GM21515 (cell line): ENCODE measurements around the gene PTPRH.

Experiments used
- ATAC-seq: cut with Tn5 transposase; IDR thresholded peaks from one replicate; pipeline ENCODE4 v1.9.1; 2021; ENCODE audit not compliant: unreplicated experiment

PTPRH gene

DNA sequence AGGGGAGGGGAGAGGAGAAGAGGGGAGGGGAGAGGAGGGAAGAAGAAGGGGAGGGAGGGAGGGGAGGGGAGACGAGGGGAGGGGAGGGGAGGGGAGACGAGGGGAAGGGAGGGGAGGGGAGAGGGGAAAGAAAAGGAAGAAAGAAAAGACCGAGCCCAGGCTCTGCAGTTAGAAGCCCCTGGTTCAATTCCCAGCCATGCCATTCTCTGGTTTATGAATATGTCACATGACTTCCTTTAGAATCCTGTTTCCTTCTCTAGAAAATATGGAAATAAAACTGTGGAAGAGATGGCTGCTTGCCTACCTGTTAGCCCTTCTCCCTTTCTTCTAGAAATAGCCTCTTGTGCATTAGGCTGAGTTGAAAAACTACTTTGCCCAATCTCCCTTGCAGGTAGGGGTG is 74.6 kb downstream of the PTPRH start:
- ATAC-seq: no peak

DNA sequence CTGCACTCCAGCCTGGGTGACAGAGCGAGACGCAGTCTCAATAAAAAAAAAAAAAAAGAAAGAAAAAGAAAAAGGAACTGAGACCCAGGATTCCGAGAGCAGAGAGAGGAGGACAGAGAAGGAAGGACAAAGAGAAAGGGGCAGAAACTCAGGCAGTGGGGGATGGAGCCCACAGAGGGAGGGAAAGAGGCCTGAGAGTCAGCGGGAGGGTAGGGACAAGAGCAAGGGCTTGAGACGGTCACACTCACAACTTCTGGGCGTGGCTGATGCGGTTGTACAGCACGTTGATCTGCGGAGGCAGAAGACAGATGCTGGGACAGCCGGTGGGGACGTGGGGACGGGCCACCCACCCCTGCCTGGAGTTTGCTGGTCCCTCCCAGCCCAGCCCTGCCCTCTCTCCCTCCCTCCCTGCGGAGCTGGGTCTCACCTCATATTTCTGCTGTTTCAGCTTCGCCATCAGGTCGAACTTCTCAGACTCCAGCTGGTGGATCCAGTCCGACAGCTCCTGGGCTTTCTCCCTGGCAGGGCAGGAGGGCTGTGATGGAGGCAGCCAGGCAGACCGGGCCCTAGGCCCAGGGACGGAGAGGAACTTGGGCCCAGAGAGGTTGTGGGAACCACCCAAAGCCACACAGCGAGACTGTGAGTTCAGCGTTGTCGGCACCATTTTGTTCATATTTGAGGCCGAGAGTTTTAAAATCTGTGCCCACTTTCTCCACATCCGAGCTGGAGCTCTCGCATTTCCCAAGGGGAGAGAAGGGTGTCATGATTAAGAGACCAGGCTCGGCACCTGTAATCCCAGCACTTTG is 75.5 kb downstream of the PTPRH start:
- no peak for ATAC-seq

- ATAC-seq: no peak
Measured at GRCh38 chr19:55132453-55133129, 76.7 kb downstream of the PTPRH start.

DNA sequence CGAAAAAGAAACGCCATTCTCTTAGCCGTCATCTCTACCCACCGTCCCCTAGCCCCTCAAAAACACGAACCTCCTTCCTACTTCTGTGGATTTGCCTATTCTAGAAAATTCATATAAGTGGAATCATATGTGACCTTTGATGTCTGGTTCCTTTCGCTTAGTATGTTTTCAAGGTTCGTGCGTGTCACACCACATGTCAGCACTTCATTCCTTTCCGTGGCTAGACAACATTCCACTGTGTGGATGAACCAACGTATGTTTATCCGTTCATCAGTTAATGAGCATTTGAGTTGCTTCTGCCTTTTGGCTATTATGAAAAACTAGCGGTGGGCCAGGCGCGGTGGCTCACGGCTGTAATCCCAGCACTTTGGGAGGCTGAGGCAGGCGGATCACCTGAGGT is 77.9 kb downstream of the PTPRH start:
- ATAC-seq: no peak
